NCI-H2171 treated with DMSO at 0.1 percent for 48 hours (cell line): ENCODE data around the gene ZNF569.
"Not testable (repeated sequence)": the region's sequence is repeated elsewhere in the genome, so short reads cannot be mapped to it uniquely, and the experiment has no call there.

Source experiments
- DNase-seq: peaks from one replicate; lab custom pipeline; 2025; lab: John Stamatoyannopoulos, UW

ZNF569 gene

DNA sequence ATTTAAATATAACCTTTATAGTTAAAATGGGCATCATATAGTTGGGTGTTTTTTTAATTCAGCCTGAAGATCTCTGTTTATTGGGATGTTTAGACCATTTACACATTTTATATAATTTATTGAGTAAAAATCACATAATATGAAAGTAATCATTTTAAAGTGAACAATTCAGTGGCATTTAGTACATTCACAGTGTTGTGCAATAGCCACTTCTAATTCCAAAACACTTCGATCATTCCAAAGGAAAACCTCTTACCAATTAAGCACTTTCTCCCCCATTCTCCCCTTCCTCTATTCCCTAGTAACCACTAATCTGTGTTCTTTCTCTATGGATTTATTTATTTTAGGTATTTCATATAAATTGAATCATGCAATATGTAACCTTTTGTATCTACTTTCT lies 66.2 kb downstream of the ZNF569 start:
- DNase-seq, result no peak

DNA sequence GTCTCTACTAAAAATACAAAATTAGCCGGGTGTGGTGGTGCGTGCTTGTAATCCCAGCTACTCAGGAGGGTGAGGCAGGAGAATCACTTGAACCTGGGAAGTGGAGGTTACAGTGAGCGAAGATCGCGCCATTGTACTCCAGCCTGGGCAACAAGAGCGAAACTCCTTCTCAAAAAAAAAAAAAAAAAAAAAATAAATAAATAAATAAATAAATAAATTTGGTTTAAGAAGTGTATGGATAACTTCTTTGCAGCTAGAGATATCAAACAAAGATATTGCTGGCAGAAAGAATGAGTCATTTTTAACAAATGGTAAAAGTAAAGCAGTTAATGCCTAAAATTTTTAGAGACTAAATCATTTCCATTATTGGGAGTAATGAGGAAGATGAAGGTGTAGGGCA lies 75.8 kb downstream of the ZNF569 start:
- DNase-seq, result not testable (repeated sequence)

DNA sequence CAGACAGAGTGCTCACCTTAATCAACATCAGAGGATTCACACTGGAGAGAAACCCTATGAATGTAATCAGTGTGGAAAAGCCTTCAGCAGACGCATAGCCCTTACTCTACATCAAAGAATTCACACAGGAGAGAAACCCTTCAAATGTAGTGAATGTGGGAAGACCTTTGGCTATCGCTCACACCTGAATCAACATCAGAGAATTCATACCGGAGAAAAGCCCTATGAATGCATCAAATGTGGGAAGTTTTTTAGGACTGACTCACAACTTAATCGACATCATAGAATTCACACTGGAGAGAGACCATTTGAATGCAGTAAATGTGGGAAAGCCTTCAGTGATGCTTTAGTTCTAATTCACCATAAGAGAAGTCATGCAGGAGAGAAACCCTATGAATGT lies 78.0 kb downstream of the ZNF569 start:
- no peak for DNase-seq

DNA sequence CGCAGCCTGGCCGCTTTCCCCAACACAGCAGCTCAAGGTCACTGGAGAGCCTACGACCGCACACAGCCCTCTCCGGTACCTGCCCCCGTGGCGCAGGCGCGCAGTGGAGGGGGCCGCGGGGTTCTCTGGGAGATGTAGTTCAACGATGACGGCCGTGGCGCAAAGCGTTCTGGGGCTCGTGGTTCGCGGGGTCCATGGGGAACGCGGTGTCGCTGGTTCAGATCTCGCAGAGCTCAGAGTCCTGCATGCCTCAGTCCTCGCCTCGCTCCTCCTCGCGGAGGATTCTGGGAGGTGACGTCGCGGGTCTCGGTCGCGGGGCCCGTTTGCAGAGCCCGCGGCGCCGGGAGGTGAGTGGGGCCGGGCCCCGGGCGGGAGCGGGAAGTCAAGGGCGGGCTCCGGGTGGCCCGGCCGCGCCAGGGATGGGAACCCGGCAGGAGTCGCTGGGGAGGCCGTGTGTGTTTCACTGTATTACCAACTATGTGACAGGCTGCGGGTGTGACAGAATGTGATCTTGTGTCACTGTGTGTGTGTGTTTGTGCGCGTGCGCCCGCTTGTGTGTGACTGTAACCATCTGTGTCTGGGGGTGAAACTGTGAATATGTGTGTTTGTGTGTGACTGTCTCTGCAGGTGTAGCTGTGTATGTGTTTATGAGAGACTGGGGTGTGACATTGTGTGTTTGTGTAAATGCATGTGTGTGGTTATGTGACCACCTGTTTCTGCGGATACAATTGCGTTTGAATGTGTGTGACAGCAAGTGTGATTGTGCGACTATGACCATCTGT lies 96.2 kb downstream of the ZNF569 start, which contains the start of gene ZNF527:
Gene ZNF527, plus strand, starts transcription at position 220 of the 782 bp plus-strand sequence. CDS start 3,100 bp downstream, outside the sequence.
- DNase-seq, result peak; percentile 99

DNA sequence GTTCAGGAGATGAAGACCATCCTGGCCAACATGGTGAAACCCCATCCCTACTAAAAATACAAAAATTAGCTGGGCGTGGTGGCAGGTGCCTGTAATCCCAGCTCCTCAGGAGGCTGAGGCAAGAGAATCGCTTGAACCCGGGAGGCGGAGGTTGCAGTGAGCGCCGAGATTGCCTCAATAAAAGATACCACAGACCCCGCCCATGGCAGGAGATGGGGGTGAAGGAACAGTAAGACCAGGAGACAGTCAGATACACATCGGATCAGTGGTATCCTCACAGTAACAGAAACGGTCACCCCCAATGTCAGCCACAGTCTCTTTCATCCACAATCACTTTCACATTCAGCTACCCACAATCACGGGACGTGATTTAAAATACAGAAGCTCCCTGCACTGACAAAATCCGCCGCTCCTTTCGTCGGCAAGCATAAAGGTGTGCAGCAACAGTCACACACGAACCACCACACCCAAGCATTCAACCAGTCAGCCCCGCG lies 96.8 kb downstream of the ZNF569 start:
- not testable (repeated sequence) for DNase-seq

DNA sequence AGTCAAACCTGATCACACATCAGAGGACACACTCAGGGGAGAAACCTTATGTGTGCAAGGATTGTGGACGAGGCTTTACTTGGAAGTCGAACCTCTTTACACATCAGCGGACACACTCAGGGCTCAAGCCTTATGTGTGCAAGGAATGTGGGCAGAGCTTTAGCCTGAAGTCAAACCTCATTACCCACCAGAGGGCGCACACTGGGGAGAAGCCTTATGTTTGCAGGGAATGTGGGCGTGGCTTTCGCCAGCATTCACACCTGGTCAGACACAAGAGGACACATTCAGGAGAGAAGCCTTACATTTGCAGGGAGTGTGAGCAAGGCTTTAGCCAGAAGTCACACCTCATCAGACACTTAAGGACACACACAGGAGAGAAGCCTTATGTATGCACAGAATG lies 104.5 kb downstream of the ZNF569 start:
- no peak for DNase-seq

DNA sequence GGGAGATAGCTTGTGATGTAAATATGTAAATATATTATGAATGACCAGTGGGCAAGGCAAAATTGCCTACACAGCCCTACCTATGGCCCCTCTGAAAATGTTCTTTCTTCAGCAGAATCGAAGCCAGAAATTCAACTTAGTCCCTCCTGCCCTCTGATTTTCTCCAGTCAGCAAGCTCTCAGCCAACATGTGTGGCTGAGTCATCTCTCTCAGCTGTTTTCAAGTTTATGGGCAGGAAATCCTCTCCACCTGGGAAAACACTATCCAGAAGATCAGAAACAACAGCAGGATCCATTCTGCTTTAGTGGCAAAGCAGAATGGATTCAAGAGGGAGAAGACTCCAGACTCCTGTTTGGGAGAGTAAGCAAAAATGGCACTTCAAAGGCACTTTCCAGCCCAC lies 105.2 kb downstream of the ZNF569 start:
- no peak for DNase-seq
